IgD-negative memory B cell (primary cell): ENCODE data around the gene PDSS2. TPM values are rescaled to one million over a fixed set of nuclear protein-coding genes. Genes with fewer than 3 reads are reported as not detected.

Experiments used
- H3K27ac Mint-ChIP-seq, 3 donors: one replicate each; pipeline ENCODE4 v1.8.0; 2020 to 2022; ENCODE audit warnings: mild to moderate bottlenecking in 3 of 3, mixed read lengths in 3 of 3, moderate library complexity in 1 of 3
- H3K27me3 Mint-ChIP-seq: one replicate; pipeline ENCODE4 v1.8.0; 2021; ENCODE audit warnings: mixed read lengths
- H3K36me3 Mint-ChIP-seq: one replicate; pipeline ENCODE4 v1.8.0; 2020; ENCODE audit warnings: mild to moderate bottlenecking, mixed read lengths
- H3K4me1 Mint-ChIP-seq, 3 donors: one replicate each; pipeline ENCODE4 v1.8.0; 2020 to 2022; ENCODE audit warnings: mixed read lengths in 3 of 3, mild to moderate bottlenecking in 1 of 3
- H3K4me3 Mint-ChIP-seq, 4 donors: one replicate each; pipeline ENCODE4 v1.8.0; 2020 to 2022; ENCODE audit warnings: mild to moderate bottlenecking in 4 of 4, mixed read lengths in 4 of 4, moderate library complexity in 3 of 4
- H3K9me3 Mint-ChIP-seq, 3 donors: one replicate each; pipeline ENCODE4 v1.8.0; 2020 to 2021; ENCODE audit warnings: mixed read lengths in 3 of 3, mild to moderate bottlenecking in 1 of 3
- polyA plus RNA-seq: library from polyadenylated mRNA; unstranded; fragments of 300-500 nt; fragmentation: Illumina TruSeq; gene quantifications from one replicate; pipeline ENCODE4 v1.2.3, GENCODE V29; 2021

Gene PDSS2
- polyA plus RNA-seq, 1 donor from 2014 or later: 15.7 TPM

GRCh38 chr6:107413966-107414645, 45.3 kb downstream of the PDSS2 start:
- peaks cover 0 to 1% (median 0%) of the 10 kb centered on the region in 3 donors for H3K9me3 Mint-ChIP-seq

GRCh38 chr6:107411161-107411560, 48.2 kb downstream of the PDSS2 start:
- no peak overlapping the region for H3K27ac Mint-ChIP-seq
- H3K36me3 Mint-ChIP-seq: peaks cover 2% of the 10 kb centered on the region
- no peaks in the 10 kb centered on the region for H3K27me3 Mint-ChIP-seq
- peaks cover 2 to 5% (median 5%) of the 10 kb centered on the region in 3 donors for H3K4me1 Mint-ChIP-seq
- peaks cover 0 to 7% (median 0%) of the 10 kb centered on the region in 3 donors for H3K9me3 Mint-ChIP-seq
- no peak overlapping the region for H3K4me3 Mint-ChIP-seq

More at GRCh38 chr6:107413966-107414645, 45.3 kb downstream of the PDSS2 start:
- H3K36me3 Mint-ChIP-seq: peaks cover 3% of the 10 kb centered on the region
- no peak overlapping the region for H3K4me3 Mint-ChIP-seq
- H3K27me3 Mint-ChIP-seq: no peaks in the 10 kb centered on the region
- peaks cover 4 to 5% (median 4%) of the 10 kb centered on the region in 3 donors for H3K4me1 Mint-ChIP-seq
- H3K27ac Mint-ChIP-seq: peak overlapping the region in 1 of 3 donors; percentile 4

- no peaks in the 10 kb centered on the region for H3K27me3 Mint-ChIP-seq
- H3K4me1 Mint-ChIP-seq: peaks cover 2 to 5% (median 5%) of the 10 kb centered on the region in 3 donors
- peaks cover 2 to 11% (median 4%) of the 10 kb centered on the region in 3 donors for H3K9me3 Mint-ChIP-seq
- H3K36me3 Mint-ChIP-seq: peaks cover 5% of the 10 kb centered on the region
- H3K27ac Mint-ChIP-seq: no peak overlapping the region
- H3K4me3 Mint-ChIP-seq: no peak overlapping the region
Measured at GRCh38 chr6:107409942-107410341, 49.4 kb downstream of the PDSS2 start.

- no peak overlapping the region for H3K4me3 Mint-ChIP-seq
- peaks cover 2 to 5% (median 5%) of the 10 kb centered on the region in 3 donors for H3K4me1 Mint-ChIP-seq
- peaks cover 3 to 21% (median 4%) of the 10 kb centered on the region in 3 donors for H3K9me3 Mint-ChIP-seq
- H3K36me3 Mint-ChIP-seq: peaks cover 8% of the 10 kb centered on the region
- H3K27ac Mint-ChIP-seq: no peak overlapping the region
- H3K27me3 Mint-ChIP-seq: no peaks in the 10 kb centered on the region
Measured at GRCh38 chr6:107408714-107409113, 50.6 kb downstream of the PDSS2 start.

- Mint-ChIP-seq H3K27me3 (no peaks in the 10 kb centered on the region), H3K9me3 (peaks cover 3 to 33% (median 14%) of the 10 kb centered on the region in 3 donors), H3K4me1 (peaks cover 2 to 5% (median 5%) of the 10 kb centered on the region in 3 donors), H3K36me3 (peaks cover 21% of the 10 kb centered on the region), H3K4me3 (peak overlapping the region in 1 of 4 donors; percentile 23), H3K27ac (no peak overlapping the region)
Measured at GRCh38 chr6:107405002-107405401, 54.4 kb downstream of the PDSS2 start.

- H3K27me3 Mint-ChIP-seq: no peaks in the 10 kb centered on the region
- peaks cover 21% of the 10 kb centered on the region for H3K36me3 Mint-ChIP-seq
- H3K27ac Mint-ChIP-seq: no peak overlapping the region
- peaks cover 2 to 5% (median 5%) of the 10 kb centered on the region in 3 donors for H3K4me1 Mint-ChIP-seq
- peaks cover 3 to 33% (median 14%) of the 10 kb centered on the region in 3 donors for H3K9me3 Mint-ChIP-seq
- H3K4me3 Mint-ChIP-seq: no peak overlapping the region
Measured at GRCh38 chr6:107402533-107402932, 56.8 kb downstream of the PDSS2 start.

- Mint-ChIP-seq H3K27ac (no peak overlapping the region), H3K4me1 (peaks cover 0 to under 1% (median 0%) of the 10 kb centered on the region in 3 donors), H3K9me3 (peaks cover 3 to 27% (median 14%) of the 10 kb centered on the region in 3 donors), H3K27me3 (no peaks in the 10 kb centered on the region), H3K36me3 (peaks cover 21% of the 10 kb centered on the region), H3K4me3 (peak overlapping the region in 1 of 4 donors; percentile 32)
Measured at GRCh38 chr6:107401573-107401972, 57.8 kb downstream of the PDSS2 start.

- no peak overlapping the region for H3K4me3 Mint-ChIP-seq
- peaks cover 3 to 32% (median 20%) of the 10 kb centered on the region in 3 donors for H3K9me3 Mint-ChIP-seq
- peaks cover 21% of the 10 kb centered on the region for H3K36me3 Mint-ChIP-seq
- H3K27me3 Mint-ChIP-seq: no peaks in the 10 kb centered on the region
- H3K4me1 Mint-ChIP-seq: no peaks in the 10 kb centered on the region
- H3K27ac Mint-ChIP-seq: no peak overlapping the region
Measured at GRCh38 chr6:107400616-107401147, 58.7 kb downstream of the PDSS2 start.

- Mint-ChIP-seq H3K27me3 (no peaks in the 10 kb centered on the region), H3K36me3 (peaks cover 18% of the 10 kb centered on the region), H3K9me3 (peaks cover 2 to 28% (median 20%) of the 10 kb centered on the region in 3 donors), H3K4me3 (no peak overlapping the region), H3K27ac (no peak overlapping the region), H3K4me1 (no peaks in the 10 kb centered on the region)
Measured at GRCh38 chr6:107399935-107400334, 59.4 kb downstream of the PDSS2 start.

GRCh38 chr6:107398001-107398400, 61.4 kb downstream of the PDSS2 start:
- H3K36me3 Mint-ChIP-seq: peaks cover 15% of the 10 kb centered on the region
- no peaks in the 10 kb centered on the region for H3K27me3 Mint-ChIP-seq
- H3K27ac Mint-ChIP-seq: no peak overlapping the region
- no peak overlapping the region for H3K4me3 Mint-ChIP-seq
- no peaks in the 10 kb centered on the region for H3K4me1 Mint-ChIP-seq
- peaks cover 2 to 31% (median 25%) of the 10 kb centered on the region in 3 donors for H3K9me3 Mint-ChIP-seq

- peaks cover 0 to 4% (median 0%) of the 10 kb centered on the region in 3 donors for H3K4me1 Mint-ChIP-seq
- H3K9me3 Mint-ChIP-seq: peaks cover 2 to 23% (median 18%) of the 10 kb centered on the region in 3 donors
- no peak overlapping the region for H3K27ac Mint-ChIP-seq
- no peak overlapping the region for H3K4me3 Mint-ChIP-seq
- peaks cover 11% of the 10 kb centered on the region for H3K36me3 Mint-ChIP-seq
- no peaks in the 10 kb centered on the region for H3K27me3 Mint-ChIP-seq
Measured at GRCh38 chr6:107396211-107396610, 63.2 kb downstream of the PDSS2 start.

- Mint-ChIP-seq H3K9me3 (peaks cover 2 to 20% (median 13%) of the 10 kb centered on the region in 3 donors), H3K4me3 (no peak overlapping the region), H3K27me3 (no peaks in the 10 kb centered on the region), H3K36me3 (peaks cover 9% of the 10 kb centered on the region), H3K27ac (no peak overlapping the region), H3K4me1 (peaks cover under 1 to 4% (median 2%) of the 10 kb centered on the region in 3 donors)
Measured at GRCh38 chr6:107392069-107392468, 67.3 kb downstream of the PDSS2 start.

- no peaks in the 10 kb centered on the region for H3K27me3 Mint-ChIP-seq
- peaks cover 2 to 16% (median 9%) of the 10 kb centered on the region in 3 donors for H3K9me3 Mint-ChIP-seq
- H3K4me3 Mint-ChIP-seq: no peak overlapping the region
- H3K36me3 Mint-ChIP-seq: peaks cover 8% of the 10 kb centered on the region
- H3K4me1 Mint-ChIP-seq: peaks cover 3 to 6% (median 4%) of the 10 kb centered on the region in 3 donors
- H3K27ac Mint-ChIP-seq: no peak overlapping the region
Measured at GRCh38 chr6:107390685-107391435, 68.5 kb downstream of the PDSS2 start.

- Mint-ChIP-seq H3K9me3 (peaks cover 2 to 12% (median 7%) of the 10 kb centered on the region in 3 donors), H3K27me3 (no peaks in the 10 kb centered on the region), H3K27ac (no peak overlapping the region), H3K4me1 (peaks cover 3 to 6% (median 4%) of the 10 kb centered on the region in 3 donors), H3K36me3 (peaks cover 10% of the 10 kb centered on the region), H3K4me3 (no peak overlapping the region)
Measured at GRCh38 chr6:107390056-107390455, 69.3 kb downstream of the PDSS2 start.

GRCh38 chr6:107386904-107387303, 72.5 kb downstream of the PDSS2 start:
- Mint-ChIP-seq H3K4me3 (no peak overlapping the region), H3K27ac (peak overlapping the region in 1 of 3 donors; percentile 71), H3K4me1 (peaks cover 3 to 4% (median 4%) of the 10 kb centered on the region in 3 donors), H3K9me3 (no peaks in the 10 kb centered on the region), H3K27me3 (no peaks in the 10 kb centered on the region), H3K36me3 (peaks cover 5% of the 10 kb centered on the region)
